ENCODE data around the gene ALDH1L2.

The ALDH1L2 gene

DNA sequence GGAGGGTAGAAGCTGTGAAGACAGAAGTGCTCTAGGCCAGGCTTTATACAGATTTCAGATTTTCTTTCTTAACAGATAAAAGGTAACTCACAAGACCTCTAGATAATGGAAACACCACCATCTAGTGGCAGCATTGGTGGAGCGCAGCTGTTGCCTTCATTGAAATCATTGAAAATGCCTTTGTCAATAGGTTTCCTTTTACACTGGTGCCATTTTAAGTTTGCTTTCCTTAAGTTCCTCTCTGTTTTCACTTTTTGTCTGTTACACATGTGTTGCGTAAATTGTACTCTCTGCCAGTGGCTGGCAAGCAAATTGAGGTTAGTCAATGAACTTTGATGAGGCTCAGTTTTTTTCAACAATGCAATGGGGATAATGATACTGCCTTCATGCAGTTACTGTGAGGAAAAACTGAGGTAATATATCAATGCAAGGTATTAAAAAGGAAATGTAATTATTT lies 31.1 kb downstream of the ALDH1L2 start:
- DNase-seq (ENCODE audit: insufficient read length) = no peak
- peak; percentile 94 for FAIRE-seq
- TF ChIP-seq POLR2A (IDR thresholded peaks at IDR 0.05; ENCODE audit: low read depth, low read length) = no peak
- no peak for TF ChIP-seq POLR2AphosphoS5 (IDR thresholded peaks at IDR 0.05; ENCODE audit: low read depth, low read length)
- TF ChIP-seq TAF1 (IDR thresholded peaks at IDR 0.05; ENCODE audit: borderline replicate concordance, low read depth, low read length) = no peak

DNA sequence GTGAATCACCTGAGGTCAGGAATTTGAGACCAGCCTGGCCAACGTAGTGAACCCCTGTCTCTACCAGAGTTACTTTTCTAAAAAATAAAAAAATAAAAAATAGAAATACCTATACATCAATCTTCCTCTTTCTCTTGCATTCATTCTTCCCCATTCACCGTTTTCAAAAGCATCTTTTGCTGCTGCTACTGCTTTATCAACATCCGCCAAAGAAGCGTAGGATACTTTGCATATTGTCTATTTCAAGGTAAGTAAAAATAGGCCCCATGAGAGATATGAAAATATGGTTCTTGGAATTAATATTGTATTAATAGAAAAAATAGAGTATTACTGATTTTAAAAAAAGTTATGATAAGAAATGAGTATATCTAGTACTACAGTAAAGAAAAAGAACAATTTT lies 32.3 kb downstream of the ALDH1L2 start:
- TF ChIP-seq POLR2AphosphoS5 (IDR thresholded peaks at IDR 0.05; ENCODE audit: low read depth, low read length) = no peak
- TF ChIP-seq TAF1 (IDR thresholded peaks at IDR 0.05; ENCODE audit: borderline replicate concordance, low read depth, low read length) = no peak
- no peak for TF ChIP-seq POLR2A (IDR thresholded peaks at IDR 0.05; ENCODE audit: low read depth, low read length)
- FAIRE-seq = no peak
- no peak for DNase-seq (ENCODE audit: insufficient read length)

- TF ChIP-seq TAF1 (IDR thresholded peaks at IDR 0.05; ENCODE audit: borderline replicate concordance, low read depth, low read length) (no peak), POLR2A (IDR thresholded peaks at IDR 0.05; ENCODE audit: low read depth, low read length) (no peak), POLR2AphosphoS5 (IDR thresholded peaks at IDR 0.05; ENCODE audit: low read depth, low read length) (no peak)
- DNase-seq (ENCODE audit: insufficient read length) = no peak
- peak; percentile 50 for FAIRE-seq
Observed at GRCh38 chr12:105048315-105048714, 35.9 kb downstream of the ALDH1L2 start.

DNA sequence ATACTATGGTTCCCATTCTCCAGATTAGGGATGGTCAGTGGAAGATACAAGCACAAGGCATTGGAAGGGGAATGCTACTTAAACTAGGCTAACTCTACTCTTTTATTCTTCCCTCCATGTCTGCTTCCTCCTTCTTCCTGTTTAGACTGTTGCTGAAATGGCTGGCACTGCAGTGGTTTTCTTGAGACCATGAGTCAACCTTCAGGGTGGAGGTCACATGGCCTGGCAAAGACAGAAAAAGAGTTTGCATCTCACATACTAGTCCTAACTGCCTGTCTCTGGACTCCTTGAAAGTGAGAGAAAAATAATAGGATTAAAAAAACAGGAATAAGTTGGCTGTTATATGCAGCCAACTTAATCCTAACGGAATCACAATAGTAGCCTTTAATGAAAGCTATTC lies 37.0 kb downstream of the ALDH1L2 start:
- FAIRE-seq (no peak), DNase-seq (ENCODE audit: insufficient read length) (no peak)
- no peak for TF ChIP-seq POLR2AphosphoS5 (IDR thresholded peaks at IDR 0.05; ENCODE audit: low read depth, low read length)
- no peak for TF ChIP-seq TAF1 (IDR thresholded peaks at IDR 0.05; ENCODE audit: borderline replicate concordance, low read depth, low read length)
- TF ChIP-seq POLR2A (IDR thresholded peaks at IDR 0.05; ENCODE audit: low read depth, low read length) = no peak

- no peak for FAIRE-seq
- TF ChIP-seq TAF1 (IDR thresholded peaks at IDR 0.05; ENCODE audit: borderline replicate concordance, low read depth, low read length) = no peak
- TF ChIP-seq POLR2AphosphoS5 (IDR thresholded peaks at IDR 0.05; ENCODE audit: low read depth, low read length) = no peak
- TF ChIP-seq POLR2A (IDR thresholded peaks at IDR 0.05; ENCODE audit: low read depth, low read length) = no peak
- no peak for DNase-seq (ENCODE audit: insufficient read length)
Observed at GRCh38 chr12:105041186-105041585, 43.1 kb downstream of the ALDH1L2 start.

GRCh38 chr12:105040476-105040875 lies 43.8 kb downstream of the ALDH1L2 start:
- DNase-seq (ENCODE audit: insufficient read length) (no peak), FAIRE-seq (no peak)
- TF ChIP-seq POLR2A (IDR thresholded peaks at IDR 0.05; ENCODE audit: low read depth, low read length) (no peak), POLR2AphosphoS5 (IDR thresholded peaks at IDR 0.05; ENCODE audit: low read depth, low read length) (no peak), TAF1 (IDR thresholded peaks at IDR 0.05; ENCODE audit: borderline replicate concordance, low read depth, low read length) (no peak)

- peak; percentile 70 for FAIRE-seq
Observed at GRCh38 chr12:105036937-105037649, 47.2 kb downstream of the ALDH1L2 start.

GRCh38 chr12:105033851-105034250 lies 50.4 kb downstream of the ALDH1L2 start:
- DNase-seq (ENCODE audit: insufficient read length) = no peak
- peak; percentile 46 for FAIRE-seq
- TF ChIP-seq POLR2A (IDR thresholded peaks at IDR 0.05; ENCODE audit: low read depth, low read length) (no peak), POLR2AphosphoS5 (IDR thresholded peaks at IDR 0.05; ENCODE audit: low read depth, low read length) (no peak), TAF1 (IDR thresholded peaks at IDR 0.05; ENCODE audit: borderline replicate concordance, low read depth, low read length) (no peak)

More at GRCh38 chr12:105036937-105037649, 47.2 kb downstream of the ALDH1L2 start:
- DNase-seq (ENCODE audit: insufficient read length) = no peak
- TF ChIP-seq POLR2AphosphoS5 (IDR thresholded peaks at IDR 0.05; ENCODE audit: low read depth, low read length) (no peak), TAF1 (IDR thresholded peaks at IDR 0.05; ENCODE audit: borderline replicate concordance, low read depth, low read length) (no peak)

DNA sequence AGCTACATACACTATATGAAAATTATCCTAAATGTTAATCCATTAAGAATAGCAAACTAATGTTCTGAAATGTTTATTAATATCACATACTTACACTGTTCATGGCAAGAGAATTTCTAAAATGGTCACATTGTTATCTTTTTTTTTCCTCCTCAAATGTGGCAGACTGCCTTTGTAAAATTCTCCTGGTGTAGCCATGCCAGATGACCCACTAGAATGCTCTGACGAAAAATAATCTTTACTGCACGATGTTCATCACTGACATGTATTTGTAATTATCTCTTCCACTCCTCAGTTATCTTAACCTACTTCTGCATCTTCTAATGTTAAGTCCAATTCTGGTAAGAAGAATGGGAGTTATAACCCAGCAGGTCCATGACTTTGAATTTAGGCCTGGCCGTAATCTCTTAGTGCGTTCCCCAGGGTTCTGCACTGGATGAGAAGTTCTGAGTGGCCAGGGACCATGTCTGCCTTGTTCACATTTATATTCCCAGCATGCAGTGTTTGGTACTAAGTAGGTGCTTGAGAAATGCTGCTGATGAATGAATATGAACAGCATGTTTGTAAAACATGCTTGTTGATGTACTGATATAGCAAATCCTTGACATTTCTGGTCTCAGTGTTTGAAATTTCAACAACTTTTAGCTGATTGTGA lies 51.4 kb downstream of the ALDH1L2 start:
- TF ChIP-seq POLR2A (IDR thresholded peaks at IDR 0.05; ENCODE audit: low read depth, low read length) = no peak
- TF ChIP-seq TAF1 (IDR thresholded peaks at IDR 0.05; ENCODE audit: borderline replicate concordance, low read depth, low read length) = no peak
- no peak for TF ChIP-seq POLR2AphosphoS5 (IDR thresholded peaks at IDR 0.05; ENCODE audit: low read depth, low read length)
- no peak for DNase-seq (ENCODE audit: insufficient read length)
- FAIRE-seq = no peak

GRCh38 chr12:105030820-105031807 lies 53.1 kb downstream of the ALDH1L2 start:
- TF ChIP-seq TAF1 (IDR thresholded peaks at IDR 0.05; ENCODE audit: borderline replicate concordance, low read depth, low read length) = no peak
- no peak for TF ChIP-seq POLR2A (IDR thresholded peaks at IDR 0.05; ENCODE audit: low read depth, low read length)
- TF ChIP-seq POLR2AphosphoS5 (IDR thresholded peaks at IDR 0.05; ENCODE audit: low read depth, low read length) = no peak
- no peak for DNase-seq (ENCODE audit: insufficient read length)
- peak; percentile 85 for FAIRE-seq

GRCh38 chr12:105026411-105026810 lies 57.8 kb downstream of the ALDH1L2 start:
- no peak for FAIRE-seq

More at GRCh38 chr12:105026411-105026810, 57.8 kb downstream of the ALDH1L2 start:
- TF ChIP-seq TAF1 (IDR thresholded peaks at IDR 0.05; ENCODE audit: borderline replicate concordance, low read depth, low read length) (no peak), POLR2A (IDR thresholded peaks at IDR 0.05; ENCODE audit: low read depth, low read length) (no peak), POLR2AphosphoS5 (IDR thresholded peaks at IDR 0.05; ENCODE audit: low read depth, low read length) (no peak)
- DNase-seq (ENCODE audit: insufficient read length) = no peak

Measured in GM12892 (cell line).